Ovary (tissue), 10 donors: Measurements from ENCODE around the gene CCL7. TPM values are rescaled to one million over a fixed set of nuclear protein-coding genes. Genes with fewer than 3 reads are reported as not detected.

Experiments
- DNase-seq, 5 donors: peaks; one replicate each; pipeline ENCODE4 v3.0.0-alpha.2; 2019 to 2020
- H3K27ac ChIP-seq, 2 donors: fragments of 200-600 bp; one replicate each; pipeline versions ENCODE4 v1.5.1 to v1.8.0; 2019 to 2022
- H3K27me3 ChIP-seq: fragments of 200-600 bp; one replicate; pipeline ENCODE4 v1.8.0; 2022
- H3K36me3 ChIP-seq: fragments of 200-600 bp; sonication (generic); one replicate; pipeline ENCODE4 v1.5.1; 2019
- H3K4me1 ChIP-seq: one replicate; pipeline ENCODE4 v1.8.1; 2013; ENCODE audit warnings: mild to moderate bottlenecking, moderate library complexity; ENCODE audit not compliant: insufficient read depth
- H3K4me3 ChIP-seq: fragments of 200-600 bp; sonication (generic); one replicate; pipeline ENCODE4 v1.5.1; 2017
- H3K9me3 ChIP-seq, 2 donors: fragments of 200-600 bp in 1 of 2; sonication (generic) in 1 of 2; one replicate each; pipeline versions ENCODE4 v1.5.1 to v1.8.1; 2013 to 2019; ENCODE audit warnings: mild to moderate bottlenecking in 1 of 2, moderate library complexity in 1 of 2
- CTCF ChIP-seq, 3 donors: fragments of 450-650 bp in 2 of 3; fragments of 200-600 bp in 1 of 3; IDR thresholded peaks; one replicate each; pipeline versions ENCODE4 v1.5.1 to v1.8.0; 2016 to 2022; ENCODE audit warnings: antibody characterized with exemption in 3 of 3, mild to moderate bottlenecking in 1 of 3
- EP300 ChIP-seq: sonication (generic); formaldehyde crosslinking; IDR thresholded peaks from one replicate; pipeline ENCODE4 v1.6.1; 2017; ENCODE audit warnings: antibody characterized with exemption
- POLR2A ChIP-seq: fragments of 450-650 bp; IDR thresholded peaks from one replicate; pipeline ENCODE4 v1.6.1; 2017; ENCODE audit warnings: antibody characterized with exemption, mild to moderate bottlenecking, moderate library complexity
- WGBS, 3 donors: extraction: QIAGEN DNeasy Blood & Tissue Kit in 1 of 3; methylation state at CpG; one replicate each; pipeline versions ENCODE4 v1.1.5 to v1.1.7; 2013 to 2017; 5-methylcytosine and 5-hydroxymethylcytosine counted together
- intact Hi-C, 4 donors: fragments of 100-400 bp; cut with DNase I; formaldehyde crosslinking; loops; one replicate each; pipeline versions ENCODE4 v1.11.0 to v1.15.1; 2022 to 2023
- long read RNA-seq, 3 donors: library from polyadenylated mRNA in 2 of 3; unstranded in 2 of 3; transcript quantifications; one replicate each; pipeline ENCODE4 v2.0.0 and lab custom pipeline, GENCODE V29; 2021 to 2026
- polyA plus RNA-seq, 2 donors: library from polyadenylated mRNA; stranded (reverse); fragments of 200-250 nt in 1 of 2; fragments of 350-450 nt in 1 of 2; fragmentation: Illumina TruSeq in 1 of 2; extraction: RNeasy Lipid Tissue Mini Kit (QIAGEN cat#74804) in 1 of 2; gene quantifications; one replicate each; pipeline ENCODE4 v1.2.3, GENCODE V29; 2013 to 2014
- total RNA-seq, 7 donors: library from RNA; depleted of rRNA in 2 of 7; stranded (reverse); fragments of >200 nt in 2 of 7; fragmentation: NEBNext Ultra II Directional in 3 of 7; extraction: Animal tissue kit (Norgen Biotek cat#: 25700) in 3 of 7; gene quantifications; one replicate each; pipeline versions ENCODE4 v1.1.0 to v1.2.4, GENCODE V29; 2016 to 2023
- donor health status: DM: no; HTN: no; CAD: no; lungs with moderate emphysema.
- donor health status: DM: no; HTN: no; CAD: no.
- donor health status: Bipolar disorder and iron deficiency.
- donor health status: DM: yes; HTN: yes; CAD: no.
- donor health status: DM: no; HTN: no; CAD: no.
- donor health status: DM: yes; HTN: yes; CAD: no.

The CCL7 gene
- total RNA-seq (under 1 TPM in 1 of 7 donors, not detected in 6; 0.46 TPM), polyA plus RNA-seq (not detected)
- long read RNA-seq, donor 1: 0 reads
- long read RNA-seq, donor 2: 0 reads
- long read RNA-seq, donor 3, partial matches to known transcripts: 0 of 1 reads
- long read RNA-seq, donor 3, other reads (novel, unspliced or antisense): 0 of 1 reads

- Histone ChIP-seq H3K36me3 (no peaks in the 10 kb centered on the region), H3K4me1 (no peaks in the 10 kb centered on the region), H3K4me3 (no peak within 1 kb of the TSS), H3K27me3 (no peaks in the 10 kb centered on the region), H3K9me3 (peaks cover 0 to 3% of the 10 kb centered on the region in 2 donors), H3K27ac (no peak within 1 kb of the TSS)
- intact Hi-C loops: no loop called here
- 3 to 16% (median 5%) methylated on average over 1 of the region's 1 CpG for WGBS, 3 donors
- no peak for TF ChIP-seq CTCF (IDR thresholded peaks at IDR 0.05)
- TF ChIP-seq EP300: no peak
- no peak for TF ChIP-seq POLR2A
- no peak for DNase-seq
Observed at GRCh38 chr17:34269969-34270368, at the start of gene CCL7. Gene CCL7, plus strand, starts transcription at chr17:34270221. Its CDS starts 70 bp downstream, at chr17:34270291.

- WGBS, 3 donors: 86 to 90% (median 87%) methylated on average over 5 of the region's 5 CpGs
- Histone ChIP-seq H3K9me3 (no peaks in the 10 kb centered on the region), H3K4me3 (no peak overlapping the region), H3K27ac (no peak overlapping the region), H3K36me3 (no peaks in the 10 kb centered on the region), H3K4me1 (no peaks in the 10 kb centered on the region), H3K27me3 (no peaks in the 10 kb centered on the region)
- TF ChIP-seq CTCF (IDR thresholded peaks at IDR 0.05) (no peak), POLR2A (no peak), EP300 (no peak)
- DNase-seq: no peak
- intact Hi-C loops: no loop called here
Observed at GRCh38 chr17:34220752-34221395, 49.1 kb upstream of the CCL7 start.

- H3K4me3 ChIP-seq: no peak overlapping the region
- H3K36me3 ChIP-seq: no peaks in the 10 kb centered on the region
- no peaks in the 10 kb centered on the region for H3K4me1 ChIP-seq
- no peak overlapping the region for H3K27ac ChIP-seq
- intact Hi-C loops: no loop called here
- no peaks in the 10 kb centered on the region for H3K27me3 ChIP-seq
- no peaks in the 10 kb centered on the region for H3K9me3 ChIP-seq
- no peak for DNase-seq
- 79 to 91% (median 89%) methylated on average over 4 of the region's 4 CpGs for WGBS, 3 donors
- TF ChIP-seq POLR2A: no peak
- TF ChIP-seq CTCF (IDR thresholded peaks at IDR 0.05): no peak
- no peak for TF ChIP-seq EP300
Observed at GRCh38 chr17:34221411-34221810, 48.6 kb upstream of the CCL7 start.

- WGBS, 3 donors: 78 to 86% (median 81%) methylated on average over 3 of the region's 3 CpGs
Observed at GRCh38 chr17:34222722-34223497, 47.1 kb upstream of the CCL7 start.

More at GRCh38 chr17:34222722-34223497, 47.1 kb upstream of the CCL7 start:
- Histone ChIP-seq H3K9me3 (no peaks in the 10 kb centered on the region), H3K4me3 (no peak overlapping the region), H3K36me3 (no peaks in the 10 kb centered on the region), H3K4me1 (no peaks in the 10 kb centered on the region), H3K27me3 (no peaks in the 10 kb centered on the region), H3K27ac (no peak overlapping the region)
- no peak for DNase-seq
- TF ChIP-seq POLR2A: no peak
- no peak for TF ChIP-seq CTCF (IDR thresholded peaks at IDR 0.05)
- TF ChIP-seq EP300: no peak
- intact Hi-C loops: no loop called here
